ENCODE measurements around the gene KRT78.

Gene KRT78

DNA sequence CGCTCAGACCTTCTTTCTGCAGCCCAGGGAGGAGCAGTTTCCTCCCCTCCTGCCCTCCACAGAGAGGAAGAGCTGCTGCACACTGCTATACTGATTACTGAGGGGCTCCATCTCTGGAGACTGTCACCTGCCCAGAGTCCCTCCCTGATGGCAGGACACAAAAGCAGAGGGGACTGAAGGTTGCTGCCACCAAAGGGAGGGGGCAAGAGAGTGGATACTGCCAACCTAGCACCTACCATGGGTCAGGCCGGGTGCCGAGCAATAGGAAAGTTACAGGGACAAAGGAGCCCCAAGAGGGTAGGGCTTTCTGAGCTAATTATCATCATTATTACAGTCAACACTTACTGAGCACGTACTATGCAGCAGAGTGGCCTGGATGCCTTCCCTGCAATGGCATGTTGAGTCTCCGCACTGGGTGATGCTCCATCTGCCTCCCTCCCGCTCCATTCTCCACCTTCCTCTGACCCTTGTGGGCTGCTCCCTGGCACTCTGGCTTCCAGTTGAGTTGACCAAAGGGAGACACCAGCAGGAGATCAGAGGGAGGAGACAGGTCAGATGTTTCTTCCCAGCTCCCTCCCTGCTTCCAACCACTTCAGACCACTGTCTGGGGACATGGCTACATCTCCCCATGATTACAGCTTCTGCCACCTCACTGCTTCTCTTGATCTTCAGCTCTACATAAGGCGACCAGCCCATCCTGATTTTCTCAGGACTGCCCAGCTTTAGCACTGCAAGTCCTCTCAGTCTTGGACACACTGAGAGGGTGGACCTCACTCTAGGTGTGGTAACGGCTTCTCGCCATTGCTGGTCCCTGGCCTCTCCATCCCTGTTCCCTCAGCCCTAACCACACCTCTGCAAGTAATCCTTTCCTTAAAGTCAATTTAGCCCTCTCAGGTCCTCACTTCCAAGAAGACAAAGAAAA lies 12.0 kb downstream of the KRT78 start:
- TF ChIP-seq, protein P1, sequence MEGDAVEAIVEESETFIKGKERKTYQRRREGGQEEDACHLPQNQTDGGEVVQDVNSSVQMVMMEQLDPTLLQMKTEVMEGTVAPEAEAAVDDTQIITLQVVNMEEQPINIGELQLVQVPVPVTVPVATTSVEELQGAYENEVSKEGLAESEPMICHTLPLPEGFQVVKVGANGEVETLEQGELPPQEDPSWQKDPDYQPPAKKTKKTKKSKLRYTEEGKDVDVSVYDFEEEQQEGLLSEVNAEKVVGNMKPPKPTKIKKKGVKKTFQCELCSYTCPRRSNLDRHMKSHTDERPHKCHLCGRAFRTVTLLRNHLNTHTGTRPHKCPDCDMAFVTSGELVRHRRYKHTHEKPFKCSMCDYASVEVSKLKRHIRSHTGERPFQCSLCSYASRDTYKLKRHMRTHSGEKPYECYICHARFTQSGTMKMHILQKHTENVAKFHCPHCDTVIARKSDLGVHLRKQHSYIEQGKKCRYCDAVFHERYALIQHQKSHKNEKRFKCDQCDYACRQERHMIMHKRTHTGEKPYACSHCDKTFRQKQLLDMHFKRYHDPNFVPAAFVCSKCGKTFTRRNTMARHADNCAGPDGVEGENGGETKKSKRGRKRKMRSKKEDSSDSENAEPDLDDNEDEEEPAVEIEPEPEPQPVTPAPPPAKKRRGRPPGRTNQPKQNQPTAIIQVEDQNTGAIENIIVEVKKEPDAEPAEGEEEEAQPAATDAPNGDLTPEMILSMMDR (IDR thresholded peaks at IDR 0.05; ENCODE audit: extremely low read depth, missing control alignments) = no peak
- no peak for DNase-seq (ENCODE audit: low spot score)

DNA sequence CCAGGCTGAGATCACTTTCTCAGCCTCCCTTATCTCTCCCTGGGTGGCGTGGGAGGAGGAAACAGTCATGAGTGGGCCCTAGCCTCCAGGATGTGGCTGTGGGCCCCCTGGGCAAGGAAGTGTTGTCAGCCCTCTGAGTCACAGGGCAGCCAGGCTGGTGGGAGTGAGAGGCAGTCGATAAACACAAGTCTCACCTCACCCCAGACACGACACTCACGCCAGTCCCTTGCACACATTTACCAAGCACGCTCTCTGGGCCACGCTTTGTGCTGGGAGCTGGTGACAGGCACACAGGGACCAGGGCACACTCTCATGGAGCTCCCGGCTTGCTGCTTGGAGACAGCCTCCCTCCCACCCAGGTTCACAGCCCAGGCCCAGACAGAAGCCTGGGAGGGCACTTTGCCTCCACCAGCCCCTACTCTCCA lies 12.7 kb downstream of the KRT78 start:
- no peak for DNase-seq (ENCODE audit: low spot score)
- TF ChIP-seq, protein P1 (IDR thresholded peaks at IDR 0.05; ENCODE audit: extremely low read depth, missing control alignments) = no peak

DNA sequence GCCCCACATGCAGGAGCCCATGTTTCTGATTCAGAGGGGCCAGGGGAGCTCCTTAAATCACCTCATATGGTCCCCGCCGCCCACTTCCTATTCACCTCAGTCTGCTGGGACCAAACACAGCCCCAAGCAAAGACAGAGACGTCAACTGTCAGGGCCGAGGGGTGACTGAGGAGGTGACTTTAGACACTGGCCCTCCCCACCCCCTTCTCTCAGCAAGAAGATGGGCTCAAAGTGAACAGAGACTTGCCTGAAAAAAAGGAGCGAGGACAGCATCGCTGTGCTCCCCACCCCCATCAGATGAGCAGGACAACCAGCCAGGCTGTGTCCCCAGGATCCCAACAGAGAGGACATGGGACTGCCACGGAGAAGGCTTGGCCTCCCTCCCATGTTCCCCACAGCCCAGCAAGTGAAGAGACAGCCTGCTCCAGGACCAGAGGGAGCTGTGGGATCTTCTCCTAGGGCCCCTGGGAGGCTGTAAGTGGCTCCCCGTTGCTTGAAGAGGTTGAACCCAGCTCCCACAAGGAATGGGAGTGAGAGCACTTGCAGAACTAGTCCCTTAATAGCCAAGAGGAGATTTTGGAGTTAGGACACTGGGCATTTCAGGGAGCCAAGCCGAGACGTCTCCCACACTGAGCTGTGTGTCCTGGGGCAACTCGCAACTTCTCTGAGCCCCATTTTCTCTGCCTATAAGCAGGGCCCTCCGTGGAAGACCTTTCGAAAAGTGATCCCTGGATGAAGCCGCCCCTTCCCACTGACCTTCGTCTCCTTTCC lies 13.3 kb downstream of the KRT78 start:
- no peak for DNase-seq (ENCODE audit: low spot score)
- TF ChIP-seq, protein P1 (IDR thresholded peaks at IDR 0.05; ENCODE audit: extremely low read depth, missing control alignments) = no peak

DNA sequence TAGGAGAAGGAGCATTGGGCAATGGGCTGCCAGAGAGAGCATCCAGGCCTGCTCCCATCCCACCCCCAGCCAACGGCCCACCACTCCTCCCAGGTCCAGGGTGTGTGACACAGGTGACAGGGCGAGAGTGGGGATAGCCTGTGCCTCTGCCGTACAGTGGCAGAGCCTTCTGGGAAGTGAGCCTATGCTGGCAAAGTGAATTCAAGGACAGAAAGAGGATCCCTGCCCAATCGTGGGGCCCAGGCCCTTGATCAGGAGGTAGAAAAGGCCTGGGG lies 14.1 kb downstream of the KRT78 start:
- no peak for DNase-seq (ENCODE audit: low spot score)
- TF ChIP-seq, protein P1 (IDR thresholded peaks at IDR 0.05; ENCODE audit: extremely low read depth, missing control alignments) = no peak

DNA sequence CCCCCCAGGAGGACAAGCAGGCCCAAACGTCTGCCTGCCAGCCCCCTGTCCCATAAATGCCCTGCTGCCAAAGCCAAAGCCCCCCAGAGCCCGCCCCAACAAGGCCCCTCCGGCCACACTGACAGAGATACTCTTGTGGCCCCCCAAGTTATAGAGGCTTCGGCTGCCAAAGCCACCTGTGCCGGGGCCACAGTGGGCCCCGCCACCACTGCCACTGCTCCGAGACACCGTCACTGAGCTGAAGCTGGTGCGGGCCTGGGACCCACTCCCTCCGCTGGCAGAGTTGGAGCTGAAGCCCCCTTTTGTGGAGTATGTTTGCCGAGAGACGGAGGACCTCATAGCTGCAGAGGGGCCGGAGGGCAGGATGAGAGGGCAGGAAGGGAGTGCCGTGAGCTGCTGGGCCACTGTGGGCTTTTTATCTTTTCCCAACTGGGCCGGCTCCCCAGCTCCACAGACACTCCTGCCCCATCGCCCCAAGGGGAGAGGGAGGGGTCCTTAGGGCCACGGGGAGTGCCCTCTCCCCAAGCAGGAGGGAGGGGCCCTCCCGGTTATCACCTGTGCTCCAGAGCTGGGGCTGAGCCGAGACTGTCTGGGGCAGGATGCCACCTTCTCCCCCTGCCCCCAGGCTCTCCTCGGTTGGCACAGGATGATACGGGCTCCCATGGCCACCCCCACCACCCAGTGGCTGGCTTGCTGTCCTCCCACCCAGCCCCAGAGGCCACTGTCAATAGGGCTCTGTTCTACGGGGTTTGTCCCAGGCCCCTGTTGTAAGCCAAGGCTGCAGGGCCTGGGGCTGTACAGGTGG lies 14.7 kb downstream of the KRT78 start, which contains the start of gene KRT79:
TSS of gene KRT79 (minus strand) at position 390 of the 805 bp plus-strand sequence. CDS start at position 339, 51 bp downstream.
- TF ChIP-seq, protein P1 (IDR thresholded peaks at IDR 0.05; ENCODE audit: extremely low read depth, missing control alignments) = no peak
- no peak for DNase-seq (ENCODE audit: low spot score)

DNA sequence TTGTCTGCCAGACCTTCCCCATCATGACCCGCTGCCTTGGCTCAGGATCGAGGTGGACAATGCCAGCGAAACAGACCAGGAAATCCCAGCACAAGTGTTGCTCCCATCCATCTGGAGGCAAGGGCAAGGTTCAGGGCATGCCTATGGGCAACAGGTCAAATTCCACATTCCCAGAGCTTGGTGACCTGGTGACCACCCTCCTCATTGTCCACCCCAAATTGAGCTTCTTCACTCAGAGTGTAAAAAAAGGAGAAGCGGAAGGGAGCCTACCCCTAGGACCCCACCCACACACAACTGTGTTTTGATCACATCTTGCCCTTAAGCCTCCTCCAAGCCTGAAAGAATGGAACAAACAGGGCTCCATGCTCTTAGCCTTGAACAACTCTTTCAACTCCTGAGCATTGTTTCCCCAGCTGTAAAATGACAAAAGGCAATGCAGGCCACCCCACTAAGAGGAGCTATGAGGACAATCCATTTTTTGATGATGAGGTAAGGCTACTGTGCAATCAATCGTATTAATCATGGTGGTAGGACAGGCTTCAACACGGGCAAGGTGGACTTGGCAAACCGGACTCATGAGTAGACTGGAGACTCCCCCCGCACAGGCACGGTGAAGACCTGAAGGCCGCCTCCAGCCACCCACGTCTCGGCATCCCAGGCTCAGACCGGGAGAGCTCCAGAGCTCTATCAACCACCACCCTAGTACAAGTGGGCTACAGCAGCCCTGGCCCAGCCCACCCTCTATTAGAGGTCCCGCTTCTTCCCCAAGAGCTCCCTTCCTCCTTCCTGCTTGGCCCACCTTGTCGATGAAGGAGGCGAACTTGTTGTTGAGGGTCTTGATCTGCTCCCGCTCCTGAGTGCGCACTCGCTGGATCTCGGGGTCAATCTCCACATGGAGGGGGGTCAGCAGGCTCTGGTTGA lies 15.5 kb downstream of the KRT78 start:
- DNase-seq (ENCODE audit: low spot score) = no peak
- TF ChIP-seq, protein P1 (IDR thresholded peaks at IDR 0.05; ENCODE audit: extremely low read depth, missing control alignments) = no peak
